CD4-positive, alpha-beta T cell (primary cell): Measurements from ENCODE around the gene GLMN. TPM values are rescaled to one million over a fixed set of nuclear protein-coding genes. Genes with fewer than 3 reads are reported as not detected.

Experiments used
- ATAC-seq: fragments of 200-7000 bp; cut with Tn5 transposase; one replicate; pipeline ENCODE4 v1.10.0; 2022; ENCODE audit warnings: mild to moderate bottlenecking; ENCODE audit not compliant: poor library complexity
- CTCF ChIA-PET: fragments of 350-600 bp; sonication (Branson Sonifier 250); formaldehyde crosslinking; loops from one replicate; lab custom pipeline; 2021; ENCODE audit warnings: antibody characterized with exemption, inconsistent platforms; lab: Charles Lee
- POLR2A ChIA-PET: fragments of 350-600 bp; sonication (Branson Sonifier 250); formaldehyde crosslinking; loops from one replicate; lab custom pipeline; 2021; ENCODE audit warnings: antibody characterized with exemption, inconsistent platforms; lab: Charles Lee
- DNase-seq, 14 experiments: peaks; one replicate each; pipeline ENCODE4 v3.0.0-alpha.2; 2013 to 2020; ENCODE audit warnings: mixed read lengths in 2 of 14
- H3K27ac ChIP-seq, 2 donors: one replicate each; pipeline versions ENCODE4 v1.5.1 to v1.7.0; 2013; ENCODE audit warnings: low read length in 2 of 2, low read depth in 1 of 2, mild to moderate bottlenecking in 1 of 2
- H3K27me3 ChIP-seq, 2 experiments: 1 replicate in 1 of 2; 2 replicates in 1 of 2; pipeline versions ENCODE4 v1.6.1 to v1.7.0; 2013; ENCODE audit warnings: low read length in 2 of 2, control low read depth in 1 of 2, mild to moderate bottlenecking in 1 of 2, moderate library complexity in 1 of 2; ENCODE audit not compliant: insufficient read depth in 2 of 2, control insufficient read depth in 1 of 2
- H3K36me3 ChIP-seq: one replicate; pipeline ENCODE4 v1.6.1; 2013; ENCODE audit warnings: low read length, control low read depth; ENCODE audit not compliant: insufficient read depth
- H3K4me1 ChIP-seq: one replicate; pipeline ENCODE4 v1.6.1; 2013; ENCODE audit warnings: low read length, control low read depth; ENCODE audit not compliant: insufficient read depth
- H3K4me3 ChIP-seq: one replicate; pipeline ENCODE4 v1.5.1; 2013; ENCODE audit warnings: mild to moderate bottlenecking, low read length, moderate library complexity
- H3K9me3 ChIP-seq, 2 experiments: 1 replicate in 1 of 2; 2 replicates in 1 of 2; pipeline versions ENCODE4 v1.6.1 to v1.7.0; 2013; ENCODE audit warnings: low read length in 2 of 2, mild to moderate bottlenecking in 2 of 2, control low read depth in 1 of 2, moderate library complexity in 1 of 2; ENCODE audit not compliant: control insufficient read depth in 1 of 2, insufficient read depth in 1 of 2
- H3K27ac Mint-ChIP-seq: one replicate; pipeline ENCODE4 v1.8.0; 2020; ENCODE audit warnings: mixed read lengths
- H3K27me3 Mint-ChIP-seq: one replicate; pipeline ENCODE4 v1.8.0; 2021; ENCODE audit warnings: mixed read lengths
- H3K36me3 Mint-ChIP-seq: one replicate; pipeline ENCODE4 v1.8.0; 2021; ENCODE audit warnings: low read depth, mixed read lengths
- H3K4me1 Mint-ChIP-seq: one replicate; pipeline ENCODE4 v1.8.0; 2021; ENCODE audit warnings: low read depth, mixed read lengths
- H3K4me3 Mint-ChIP-seq: one replicate; pipeline ENCODE4 v1.8.0; 2020; ENCODE audit warnings: mild to moderate bottlenecking, mixed read lengths
- H3K9me3 Mint-ChIP-seq: one replicate; pipeline ENCODE4 v1.8.0; 2020; ENCODE audit warnings: mixed read lengths
- CTCF ChIP-seq: fragments of 200-600 bp; IDR thresholded peaks from one replicate; pipeline ENCODE4 v1.8.0; 2022; ENCODE audit warnings: antibody characterized with exemption, mild to moderate bottlenecking
- intact Hi-C, 2 experiments: fragments of 100-400 bp; cut with DNase I in 1 of 2; cut with micrococcal nuclease in 1 of 2; formaldehyde crosslinking; loops; one replicate each; pipeline versions ENCODE4 v1.15.1 to v1.9.0; 2023 to 2025; cut with DNase I, micrococcal nuclease
- total RNA-seq, 174 experiments: library from RNA in 2 of 174; stranded (reverse) in 2 of 174; gene quantifications; one replicate each; pipeline ENCODE4 v1.2.3 and lab custom pipeline; 2021 to 2026

Gene GLMN
- total RNA-seq, 2 experiments from 2014 or later = 7.7 to 11.7 TPM

- no peaks in the 10 kb centered on the region for H3K27me3 Mint-ChIP-seq
- no peak for ATAC-seq
Measured at GRCh38 chr1:92324784-92325183, 26.0 kb upstream of the GLMN start.

GRCh38 chr1:92323473-92324453 lies 25.0 kb upstream of the GLMN start:
- TF ChIP-seq CTCF = no peak
- Histone ChIP-seq H3K36me3 (peaks cover 29% of the 10 kb centered on the region), H3K27me3 (no peaks in the 10 kb centered on the region), H3K27ac (peak overlapping the region in 1 of 2 donors; percentile 36), H3K9me3 (peaks cover 5 to 23% of the 10 kb centered on the region in 2 experiments), H3K4me1 (peaks cover 8% of the 10 kb centered on the region), H3K4me3 (no peak overlapping the region)
- Mint-ChIP-seq H3K27ac (peak overlapping the region; percentile 38), H3K4me3 (peak overlapping the region; percentile 0), H3K27me3 (no peaks in the 10 kb centered on the region), H3K4me1 (peaks cover 14% of the 10 kb centered on the region), H3K9me3 (peaks cover 18% of the 10 kb centered on the region), H3K36me3 (peaks cover 74% of the 10 kb centered on the region)
- intact Hi-C loops = loop anchor here in 1 of 2 experiments (5.0 kb wide), 1 partner anchor 39 kb away; no protein-coding TSS in a partner anchor
- DNase-seq = peak in 1 of 14 experiments; percentile 32
- CTCF ChIA-PET = no interaction called here
- POLR2A ChIA-PET = interaction anchor here (1.2 kb wide), 1 partner anchor 162 kb away, joined by 3 read pairs; no protein-coding TSS in a partner anchor
- ATAC-seq = no peak

More at GRCh38 chr1:92324784-92325183, 26.0 kb upstream of the GLMN start:
- ChIA-PET POLR2A (interaction anchor here (1.2 kb wide), 1 partner anchor 161 kb away, joined by 3 read pairs; no protein-coding TSS in a partner anchor), CTCF (no interaction called here)
- no peak for DNase-seq
- intact Hi-C loops = loop anchor here in 1 of 2 experiments (5.0 kb wide), 1 partner anchor 38 kb away; no protein-coding TSS in a partner anchor
- Mint-ChIP-seq H3K4me3 (no peak overlapping the region), H3K36me3 (peaks cover 77% of the 10 kb centered on the region), H3K27ac (peak overlapping the region; percentile 38), H3K9me3 (peaks cover 18% of the 10 kb centered on the region), H3K4me1 (peaks cover 6% of the 10 kb centered on the region)
- Histone ChIP-seq H3K36me3 (peaks cover 33% of the 10 kb centered on the region), H3K27me3 (no peaks in the 10 kb centered on the region), H3K4me1 (no peaks in the 10 kb centered on the region), H3K4me3 (no peak overlapping the region), H3K27ac (no peak overlapping the region), H3K9me3 (peaks cover 10 to 23% of the 10 kb centered on the region in 2 experiments)
- TF ChIP-seq CTCF = no peak

GRCh38 chr1:92317836-92318493 lies 19.2 kb upstream of the GLMN start:
- CTCF ChIA-PET = no interaction called here
- peak in 4 of 14 experiments; percentile 11 to 72 (median 60) for DNase-seq

More at GRCh38 chr1:92317836-92318493, 19.2 kb upstream of the GLMN start:
- Mint-ChIP-seq H3K4me3 (peak overlapping the region; percentile 30), H3K27ac (peak overlapping the region; percentile 85), H3K4me1 (peaks cover 59% of the 10 kb centered on the region), H3K36me3 (peaks cover 30% of the 10 kb centered on the region), H3K27me3 (no peaks in the 10 kb centered on the region), H3K9me3 (no peaks in the 10 kb centered on the region)
- Histone ChIP-seq H3K36me3 (peaks cover 7% of the 10 kb centered on the region), H3K4me3 (no peak overlapping the region), H3K27ac (peak overlapping the region in 1 of 2 donors; percentile 40), H3K27me3 (no peaks in the 10 kb centered on the region), H3K4me1 (peaks cover 38% of the 10 kb centered on the region), H3K9me3 (peaks cover 0 to under 1% of the 10 kb centered on the region in 2 experiments)
- intact Hi-C loops = loop anchor here in 1 of 2 experiments (2.0 to 5.0 kb wide), 4 partner anchors 19 to 219 kb away; partner anchors contain the start of genes GFI1, GLMN and RPAP2
- no peak for TF ChIP-seq CTCF
- POLR2A ChIA-PET = interaction anchor here (0.7 to 8.4 kb wide), 4 partner anchors 54 to 1588 kb away, joined by 3 to 76 read pairs (median 3); partner anchors contain the start of gene GFI1
- ATAC-seq = peak; percentile 39
